Hepatic stellate cell (primary cell): ENCODE results near the gene RPL38.

Experiments
- DNase-seq: peaks from one replicate; pipeline ENCODE4 v3.0.0; 2011; ENCODE audit warnings: low spot score

The RPL38 gene

DNA sequence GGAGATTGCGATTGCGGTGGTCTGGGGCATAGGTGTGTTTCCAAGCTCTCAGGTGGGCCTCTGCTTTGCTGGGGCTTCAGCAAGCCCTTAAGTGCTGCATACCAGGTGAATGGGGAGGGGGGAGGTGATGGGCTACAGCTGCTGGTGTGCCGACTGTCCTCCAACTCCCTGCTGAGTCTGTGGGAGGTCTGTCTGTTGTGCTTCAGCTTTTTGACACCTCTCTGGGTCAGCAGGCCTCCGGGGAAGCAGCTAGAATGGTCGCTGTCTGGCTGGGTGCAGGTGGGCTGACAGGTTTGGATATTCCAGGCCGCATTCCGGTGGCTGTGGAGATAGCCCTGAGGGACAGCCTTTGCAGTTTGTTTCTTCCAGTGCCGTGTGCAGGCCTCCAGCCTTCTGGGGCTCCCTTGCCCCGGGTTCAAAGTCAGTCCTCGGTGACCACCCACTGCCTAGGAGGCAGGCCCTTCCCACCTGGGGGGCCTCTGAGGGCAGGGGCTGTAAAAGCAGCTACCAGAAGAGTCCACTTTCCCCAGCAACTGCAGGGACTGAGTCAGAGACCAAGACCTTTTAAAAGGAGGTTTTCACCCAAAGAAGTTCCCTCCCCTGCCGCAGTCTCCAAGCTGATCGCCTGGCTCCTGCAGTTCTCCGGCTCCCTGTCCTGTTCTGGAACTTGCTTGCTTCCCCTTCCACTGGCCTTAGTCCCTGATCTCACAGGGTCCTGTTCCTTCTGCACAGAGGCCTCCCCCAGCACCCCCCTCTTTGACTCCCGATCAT, 7.8 kb downstream of the RPL38 start:
- no peak for DNase-seq

DNA sequence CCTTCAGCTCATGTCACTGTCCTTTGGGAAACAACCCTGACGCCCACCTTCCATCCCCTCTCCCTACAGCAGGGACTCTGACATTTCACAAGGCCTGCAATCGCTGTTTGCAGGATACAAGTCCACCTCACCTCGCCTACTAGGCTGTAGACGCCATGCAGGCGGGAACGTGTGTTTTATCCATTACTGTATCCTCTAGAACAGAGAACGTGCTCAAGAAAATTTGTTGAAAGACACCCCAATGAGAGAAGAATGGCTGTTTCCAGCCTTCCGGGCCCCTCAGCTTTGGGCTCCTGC, 8.4 kb downstream of the RPL38 start:
- no peak for DNase-seq

DNA sequence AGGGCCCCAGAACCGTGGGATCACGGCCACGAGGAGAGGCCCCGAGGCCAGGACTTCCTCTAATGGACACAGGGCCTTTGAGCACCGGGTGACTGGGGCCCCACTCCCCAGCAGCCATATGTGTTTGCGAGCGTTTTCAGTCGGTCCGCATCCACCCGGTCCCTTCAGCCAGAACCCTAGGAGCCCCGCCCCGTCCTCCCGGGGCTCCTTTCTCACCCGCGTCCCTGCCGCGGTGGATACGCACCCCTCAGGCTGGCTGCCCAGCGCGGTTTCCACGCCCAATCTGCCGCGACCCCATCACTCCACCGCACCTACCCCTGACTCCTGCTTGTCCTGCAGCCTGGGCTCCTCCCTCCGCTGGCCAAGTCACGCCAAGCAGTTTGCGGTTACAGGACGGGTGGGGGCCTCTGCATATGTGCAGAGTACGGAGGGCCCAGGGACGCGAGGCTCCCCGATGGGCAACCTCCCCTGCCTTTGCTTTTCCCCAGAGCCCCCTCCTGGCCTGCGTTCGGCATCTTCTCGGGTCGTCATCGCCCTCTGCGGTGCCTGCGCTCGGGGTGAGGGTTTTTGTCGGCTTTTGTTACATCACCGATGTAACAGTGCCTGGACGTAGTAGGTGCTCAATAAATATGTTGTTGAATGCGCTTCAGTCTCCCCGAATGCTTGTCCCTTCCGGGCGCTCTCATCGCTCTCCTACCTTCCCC, 8.9 kb downstream of the RPL38 start:
- peak; percentile 36 for DNase-seq

DNA sequence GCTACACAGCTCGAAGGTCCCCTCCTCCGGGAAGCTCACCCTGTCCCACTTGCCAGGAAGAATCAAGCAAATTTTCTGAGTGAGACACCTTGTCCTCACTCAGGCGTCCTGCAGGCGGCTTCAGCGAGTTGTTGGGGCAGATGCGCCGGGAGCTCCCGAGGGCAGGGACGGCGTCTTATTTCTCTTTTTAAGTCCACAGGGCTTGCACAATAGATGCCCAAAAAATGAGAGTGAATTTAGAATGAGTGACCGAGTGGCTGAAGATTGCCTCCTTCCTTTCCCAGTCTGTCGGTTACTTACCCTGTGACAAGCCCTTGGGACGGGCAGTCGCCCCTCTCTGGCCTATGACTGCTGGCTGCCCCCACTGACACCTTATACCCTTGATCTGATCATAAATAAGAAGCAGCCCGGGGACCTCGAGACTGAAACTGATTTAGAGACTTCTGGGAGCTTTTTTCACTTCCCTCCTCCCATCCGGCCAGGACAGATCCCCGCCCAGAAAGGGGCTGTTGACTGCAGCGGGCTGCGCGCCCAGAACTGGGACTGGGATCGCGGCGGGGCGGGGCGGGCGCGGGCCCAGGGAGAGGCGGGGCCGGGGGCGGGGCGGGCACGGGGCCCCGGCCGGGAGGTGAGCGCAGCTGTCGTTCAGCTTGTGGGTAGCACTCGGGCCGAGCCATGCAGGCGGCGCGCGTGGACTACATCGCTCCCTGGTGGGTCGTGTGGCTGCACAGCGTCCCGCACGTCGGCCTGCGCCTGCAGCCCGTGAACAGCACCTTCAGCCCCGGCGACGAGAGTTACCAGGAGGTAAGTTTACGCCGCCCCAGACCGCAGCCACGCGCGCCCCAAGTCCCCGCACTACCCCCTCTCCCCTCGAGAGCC, 9.7 kb downstream of the RPL38 start, which contains the start of gene TTYH2:
Gene TTYH2, plus strand, starts transcription at position 659 of the 879 bp plus-strand sequence. Its CDS starts 17 bp downstream, at position 676.
- peak; percentile 91 for DNase-seq

DNA sequence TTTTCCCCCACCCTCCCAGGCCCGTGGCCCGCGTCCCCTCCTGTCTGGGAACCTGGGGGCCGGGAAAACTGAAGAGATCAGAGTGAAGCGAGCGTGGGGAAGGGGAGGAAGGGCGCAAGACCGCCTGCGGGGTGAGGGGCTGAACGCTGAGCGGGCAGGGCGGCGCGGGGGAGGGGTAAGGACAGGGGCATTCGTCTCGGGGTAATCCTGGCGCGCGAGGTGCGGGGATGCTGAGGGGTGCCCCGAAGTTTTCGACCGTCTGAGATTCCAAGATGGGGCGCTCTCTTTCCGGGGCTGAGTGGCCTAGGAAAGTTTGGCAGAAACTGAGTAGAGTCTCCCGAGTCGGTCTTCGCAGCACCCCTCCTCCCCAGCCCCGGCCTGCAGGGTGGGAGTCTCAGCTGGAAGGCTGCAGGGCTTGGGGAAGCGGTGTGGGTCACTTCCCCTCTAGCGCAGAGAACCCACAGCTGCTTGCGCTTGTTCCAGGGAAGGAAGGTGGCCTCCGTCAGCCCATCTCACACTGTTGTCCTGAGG, 10.4 kb downstream of the RPL38 start:
- DNase-seq: no peak

DNA sequence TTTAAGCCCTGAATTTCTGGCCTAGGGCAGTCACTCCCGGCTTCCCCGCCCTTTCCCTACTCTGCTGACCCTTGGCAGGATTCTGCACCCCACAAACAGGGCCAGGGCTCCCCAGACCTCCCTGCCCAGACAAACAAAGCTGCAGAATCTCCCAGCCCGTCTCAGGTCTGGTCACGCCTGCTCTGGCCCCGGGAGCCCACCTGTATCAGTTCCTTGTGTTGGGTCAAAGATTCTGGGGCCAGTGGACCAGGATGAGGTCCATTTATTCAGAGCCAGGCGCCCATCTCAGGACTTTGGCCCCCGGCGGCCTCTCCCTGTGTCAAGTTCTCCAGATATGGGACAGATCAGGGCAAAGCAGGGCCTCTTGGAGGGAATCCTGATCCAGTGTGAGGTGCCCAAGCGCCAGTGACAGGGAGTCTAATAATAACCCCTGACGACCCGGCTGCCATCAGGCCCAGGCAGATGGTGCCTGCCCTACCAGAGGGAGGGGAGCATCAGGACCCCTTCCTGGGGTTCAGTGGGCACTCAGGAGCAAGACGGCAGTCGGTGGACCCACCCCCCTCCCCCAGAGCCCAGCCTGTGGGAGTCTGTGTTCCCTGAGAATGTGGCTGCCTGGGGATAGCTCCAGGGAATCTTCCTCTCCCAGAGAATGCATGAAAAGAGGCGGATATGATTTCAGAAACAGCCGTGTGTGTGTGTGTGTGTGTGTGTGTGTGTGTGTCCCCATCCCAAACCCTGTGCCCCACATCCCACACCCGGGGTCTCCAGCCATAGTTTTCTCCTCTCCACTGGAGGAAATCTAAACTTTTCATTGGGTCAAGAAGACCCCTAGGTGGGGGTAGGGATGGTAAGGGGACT, 11.2 kb downstream of the RPL38 start:
- no peak for DNase-seq

DNA sequence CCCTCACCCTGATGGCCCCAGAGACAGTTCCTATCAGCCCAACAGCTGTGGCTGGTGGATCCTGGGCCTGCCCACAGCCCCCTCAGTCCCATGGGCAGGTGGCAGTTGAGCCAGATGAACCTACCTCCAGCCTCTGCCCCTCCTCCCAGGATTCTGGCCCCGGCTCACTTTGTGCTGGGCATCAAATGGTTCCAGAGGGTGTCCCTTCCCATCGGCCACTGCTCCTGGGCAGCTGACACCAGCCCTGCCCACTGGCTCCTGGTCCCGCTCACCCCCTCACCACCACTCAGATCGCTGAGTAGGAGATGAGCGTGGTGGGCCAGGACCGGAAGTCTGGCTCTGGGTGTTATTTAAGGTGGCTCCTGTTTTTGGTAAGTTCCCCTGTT, 11.9 kb downstream of the RPL38 start:
- DNase-seq: no peak

DNA sequence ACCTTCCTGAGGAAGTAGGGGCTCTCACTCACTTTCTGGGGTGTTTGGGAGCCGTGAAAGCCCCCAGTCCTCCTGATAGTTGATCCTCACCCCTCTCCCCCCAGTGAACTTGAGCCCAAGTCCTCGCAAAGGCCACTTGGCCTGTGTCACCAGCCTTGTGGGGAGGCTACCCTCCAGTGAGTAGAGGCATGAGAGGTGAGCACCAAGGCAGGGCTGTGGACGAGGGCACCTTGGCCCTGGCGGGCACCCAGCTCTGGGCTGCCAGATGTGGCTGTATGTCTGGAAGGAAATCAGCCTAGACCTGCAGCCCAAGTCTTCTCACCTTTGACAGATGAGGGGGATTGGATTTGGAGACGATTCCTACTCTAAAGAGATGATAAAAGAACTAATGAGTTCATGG, 13.0 kb downstream of the RPL38 start:
- no peak for DNase-seq

DNA sequence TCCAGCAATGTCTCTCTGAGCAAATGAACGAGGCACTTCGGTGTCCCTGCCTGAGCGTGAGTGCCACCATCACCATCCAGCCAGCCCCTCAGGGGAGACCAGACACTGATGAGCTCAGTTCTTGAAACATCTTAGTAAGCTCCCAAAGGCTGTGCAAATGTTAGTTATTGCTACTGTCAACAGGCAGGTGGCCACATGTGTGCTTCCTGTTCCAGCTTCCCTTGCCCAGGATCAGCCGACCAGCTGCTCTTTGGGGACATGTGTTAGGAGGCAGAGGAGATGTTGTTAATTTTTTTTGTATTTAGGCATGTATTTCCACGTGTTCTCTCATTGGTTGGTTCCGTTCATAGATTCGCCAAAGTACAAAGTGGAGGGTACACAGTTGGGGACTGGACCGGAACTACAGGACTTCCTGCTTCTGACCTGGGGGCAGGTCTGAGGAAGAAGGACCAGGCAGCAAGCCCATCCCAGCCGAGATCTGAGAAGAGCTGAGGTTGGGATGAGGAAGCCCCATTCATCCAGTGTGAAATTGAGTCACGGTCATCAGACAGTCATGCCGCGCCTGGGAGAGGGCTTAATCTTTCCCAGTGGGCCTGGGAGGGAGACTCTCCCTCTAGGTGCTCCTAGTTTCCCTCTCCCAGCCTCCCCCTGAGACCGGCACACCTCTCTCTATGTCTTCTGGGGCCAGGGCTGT, 13.7 kb downstream of the RPL38 start:
- no peak for DNase-seq

DNA sequence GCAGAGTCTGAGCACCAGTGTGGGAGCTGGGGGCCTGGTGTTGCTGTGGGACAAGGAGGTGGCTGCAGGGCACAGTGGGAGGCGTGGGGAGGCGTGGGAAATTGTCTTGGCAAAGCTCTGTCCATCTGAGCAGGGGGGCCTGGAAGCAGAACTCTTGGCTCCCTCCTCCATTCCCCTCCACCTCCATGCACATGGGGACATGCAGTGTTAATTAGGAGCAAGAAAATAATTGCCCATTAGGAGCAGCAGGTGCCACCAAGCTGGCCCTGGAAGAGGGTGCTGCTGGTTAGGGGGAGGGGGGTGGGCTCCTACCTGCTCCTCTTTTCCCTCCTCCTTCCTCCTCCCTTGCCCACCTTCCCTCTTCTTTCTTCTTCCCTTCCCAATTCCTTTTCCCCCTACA, 14.4 kb downstream of the RPL38 start:
- DNase-seq: no peak

DNA sequence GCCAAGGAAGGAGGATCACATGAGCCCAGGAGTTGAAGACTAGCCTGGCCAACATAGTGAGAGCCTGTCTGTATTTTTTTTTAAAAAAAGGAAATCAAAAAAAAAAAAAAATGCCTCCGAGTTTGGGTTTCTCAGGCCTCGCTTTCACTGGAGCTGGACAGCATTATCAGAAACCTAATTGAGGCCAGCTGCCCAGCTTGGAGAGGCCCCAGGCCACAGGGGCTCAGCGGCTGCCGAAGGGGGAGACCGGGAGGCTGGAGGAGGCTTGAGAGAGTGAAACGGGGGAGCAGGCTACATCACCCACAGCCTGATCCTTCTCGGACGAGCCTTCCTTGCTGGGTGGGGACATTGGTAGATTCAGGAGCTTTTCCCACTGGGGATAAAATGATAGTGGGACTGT, 15.0 kb downstream of the RPL38 start:
- no peak for DNase-seq

DNA sequence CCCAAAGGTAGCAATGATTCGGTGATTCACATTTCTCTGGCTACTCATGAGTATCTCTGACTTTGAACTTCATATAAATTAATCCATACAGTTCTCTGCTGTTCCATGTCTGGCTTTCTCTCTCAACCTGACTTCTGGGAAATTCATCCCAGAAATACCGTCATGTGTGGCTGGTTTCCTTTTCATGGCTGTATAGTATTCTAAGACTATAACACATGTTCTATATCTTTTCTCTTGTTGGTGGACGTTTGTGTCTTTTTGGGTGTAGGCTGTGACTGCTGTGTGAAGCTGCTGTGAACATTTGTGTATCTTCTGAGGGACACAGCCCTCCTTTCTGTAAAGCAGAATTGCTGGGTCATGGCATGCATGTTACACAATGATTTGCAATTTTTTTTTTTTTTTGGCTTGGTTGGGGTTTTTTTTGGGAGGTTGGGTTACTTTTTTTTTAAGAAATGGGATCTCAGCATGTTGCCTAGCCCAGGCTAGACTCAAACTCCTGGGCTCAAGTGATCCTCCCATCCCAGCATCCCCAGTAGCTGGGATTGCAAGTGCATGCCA, 16.2 kb downstream of the RPL38 start:
- no peak for DNase-seq

DNA sequence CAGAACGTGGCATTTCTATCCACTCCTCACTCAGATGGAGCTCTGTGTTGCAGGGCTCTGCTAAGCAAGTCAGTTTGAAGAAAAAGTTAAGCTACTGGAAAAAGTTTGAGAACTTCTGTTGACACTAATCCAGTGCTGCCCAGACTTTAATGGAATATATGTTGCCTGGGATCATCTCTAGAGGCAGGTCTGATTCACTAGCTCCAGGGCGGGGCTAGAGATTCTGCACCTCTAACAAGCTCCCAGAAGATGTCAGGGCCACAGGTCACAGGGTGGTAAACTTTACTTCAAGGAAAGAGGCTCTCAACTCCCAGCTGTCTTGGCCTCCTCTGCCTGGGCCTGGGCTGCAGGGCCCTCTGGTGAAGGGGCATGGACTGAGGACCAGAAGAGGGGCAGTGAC, 16.7 kb downstream of the RPL38 start:
- no peak for DNase-seq

DNA sequence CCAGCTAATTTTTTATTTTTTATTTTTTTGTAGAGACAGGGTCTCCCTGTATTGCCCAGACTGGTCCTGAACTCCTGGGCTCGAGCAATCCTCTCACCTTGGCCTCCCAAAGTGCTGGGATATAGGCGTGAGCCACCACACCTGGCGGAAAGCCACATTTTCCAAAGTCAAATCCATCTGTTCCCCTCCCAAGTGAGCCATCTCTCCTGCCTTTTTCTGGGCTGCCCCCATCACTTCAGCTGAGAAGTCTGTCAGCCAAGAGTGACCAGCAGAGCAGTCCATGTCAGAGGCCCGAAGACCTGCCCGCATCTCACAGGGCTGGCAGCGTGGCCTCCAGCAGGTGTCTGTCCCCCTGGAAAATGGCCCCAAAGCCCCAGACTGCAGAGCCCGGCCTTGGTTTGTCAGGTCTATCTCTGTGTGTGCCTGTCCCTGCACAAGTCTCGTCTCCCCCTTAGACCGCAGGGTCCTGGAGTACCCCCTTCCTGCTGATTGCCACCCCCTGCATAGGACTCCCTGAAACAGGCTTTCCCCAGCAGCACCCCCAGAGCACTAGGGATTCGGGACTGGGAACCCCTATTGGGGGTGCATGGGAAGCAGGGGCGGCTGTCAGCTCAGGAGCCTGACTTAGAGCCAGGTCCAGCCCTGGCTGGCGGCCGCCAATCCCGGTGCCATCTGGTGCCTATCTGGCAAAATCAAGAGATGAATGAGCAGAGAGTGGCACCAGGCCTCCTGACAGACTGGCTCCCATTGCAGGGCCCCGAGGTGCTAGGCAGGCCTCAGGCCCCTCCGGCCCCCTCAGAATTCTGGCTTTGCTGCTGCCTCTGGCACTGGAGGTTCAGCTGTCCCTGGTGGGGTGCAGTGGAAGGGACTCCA, 17.7 kb downstream of the RPL38 start:
- no peak for DNase-seq

DNA sequence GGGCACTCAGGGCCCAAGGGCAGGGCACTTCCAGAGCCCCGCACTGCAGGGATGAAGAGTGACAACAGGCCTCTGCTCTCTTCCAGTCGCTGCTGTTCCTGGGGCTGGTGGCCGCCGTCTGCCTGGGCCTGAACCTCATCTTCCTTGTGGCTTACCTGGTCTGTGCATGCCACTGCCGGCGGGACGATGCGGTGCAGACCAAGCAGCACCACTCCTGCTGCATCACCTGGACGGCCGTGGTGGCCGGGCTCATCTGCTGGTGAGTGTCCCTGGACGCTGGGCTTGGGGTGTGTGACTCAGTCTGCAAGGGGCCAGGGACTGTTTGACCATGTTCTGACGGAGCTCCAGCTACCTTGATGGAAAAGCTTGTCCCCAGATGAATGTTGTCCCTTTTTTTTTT, 18.9 kb downstream of the RPL38 start:
- no peak for DNase-seq

DNA sequence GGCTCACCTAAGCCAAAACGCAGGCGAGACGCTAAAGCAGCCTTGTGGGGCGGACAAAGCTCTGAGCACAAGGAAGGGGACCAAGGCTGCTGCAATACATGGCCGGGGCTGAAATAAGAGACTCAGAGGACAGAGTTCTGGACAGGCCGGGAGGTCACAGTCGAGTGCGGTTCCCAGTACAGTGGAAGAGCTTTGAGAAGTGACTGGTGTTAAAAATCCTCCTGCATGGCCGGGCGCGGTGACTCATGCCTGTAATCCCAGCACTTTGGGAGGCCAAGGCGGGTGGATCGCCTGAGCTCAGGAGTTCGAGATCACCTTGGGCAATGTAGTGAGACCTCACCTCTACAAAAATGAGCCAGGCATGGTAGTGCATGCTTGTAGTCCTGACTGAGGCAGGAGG, 20.4 kb downstream of the RPL38 start:
- no peak for DNase-seq

DNA sequence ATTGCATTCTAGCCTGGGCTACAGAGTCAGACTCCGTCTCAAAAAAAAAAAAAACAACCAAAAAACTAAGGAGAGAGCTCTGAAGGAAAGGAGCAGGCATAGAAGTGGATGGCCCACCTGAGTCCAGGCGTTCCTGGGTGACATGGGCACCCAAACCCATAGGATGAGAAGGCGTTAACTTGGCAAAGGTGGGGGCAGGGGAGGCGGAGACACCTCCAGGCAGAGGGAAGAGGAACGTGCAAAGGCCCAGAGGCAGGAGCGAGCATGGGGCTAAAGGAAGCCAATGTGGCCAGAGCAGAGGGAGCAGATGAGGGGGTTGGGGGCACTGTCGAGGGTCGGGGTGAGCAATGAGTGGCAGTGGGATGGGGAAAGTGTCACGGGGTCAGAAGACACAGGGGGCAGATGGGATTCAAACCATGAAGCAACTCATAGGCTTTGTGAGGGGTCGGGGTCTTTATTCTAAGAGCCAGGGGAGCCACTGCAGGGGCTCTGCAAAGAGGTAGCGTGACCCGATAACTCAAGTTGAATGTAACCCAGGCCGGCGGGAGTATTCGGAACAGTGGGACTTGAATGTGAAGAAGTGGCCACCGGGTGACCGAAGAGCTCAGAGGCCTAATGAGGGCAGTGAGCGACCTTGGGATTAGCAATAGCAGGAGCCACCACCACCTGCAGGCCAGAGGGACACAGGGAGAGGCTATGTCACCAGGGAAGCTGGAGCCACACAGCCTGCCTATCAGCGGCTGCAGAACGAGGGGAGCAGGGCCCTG, 21.7 kb downstream of the RPL38 start:
- DNase-seq: no peak

DNA sequence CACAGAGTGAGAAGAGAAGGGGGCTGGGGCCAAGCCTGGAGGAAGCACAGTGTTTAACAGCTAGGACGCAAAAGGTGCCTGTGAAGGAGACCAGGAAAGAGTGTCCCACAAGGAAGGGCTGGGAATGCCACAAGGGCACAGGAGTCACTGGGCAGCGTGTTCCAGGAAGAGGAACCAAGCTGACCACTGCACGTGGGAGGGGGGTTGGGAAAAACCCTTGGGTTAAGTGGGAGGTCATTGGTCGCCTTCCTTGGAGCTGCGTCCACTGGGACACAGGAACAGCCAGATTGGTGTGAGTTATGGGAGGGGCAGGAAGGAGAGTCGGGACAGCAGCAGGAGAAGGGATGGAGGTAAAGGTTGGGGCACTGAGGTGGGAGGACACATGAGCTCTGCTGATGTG, 22.8 kb downstream of the RPL38 start:
- no peak for DNase-seq
